ENCODE results near the gene NHLRC3. TPM values are rescaled to one million over a fixed set of nuclear protein-coding genes. Genes with fewer than 3 reads are reported as not detected.

NHLRC3 gene
- total RNA-seq, 1 donor: 26.4 TPM

GRCh38 chr13:39020853-39021462 lies 17.3 kb upstream of the NHLRC3 start:
- TF ChIP-seq, protein P1, sequence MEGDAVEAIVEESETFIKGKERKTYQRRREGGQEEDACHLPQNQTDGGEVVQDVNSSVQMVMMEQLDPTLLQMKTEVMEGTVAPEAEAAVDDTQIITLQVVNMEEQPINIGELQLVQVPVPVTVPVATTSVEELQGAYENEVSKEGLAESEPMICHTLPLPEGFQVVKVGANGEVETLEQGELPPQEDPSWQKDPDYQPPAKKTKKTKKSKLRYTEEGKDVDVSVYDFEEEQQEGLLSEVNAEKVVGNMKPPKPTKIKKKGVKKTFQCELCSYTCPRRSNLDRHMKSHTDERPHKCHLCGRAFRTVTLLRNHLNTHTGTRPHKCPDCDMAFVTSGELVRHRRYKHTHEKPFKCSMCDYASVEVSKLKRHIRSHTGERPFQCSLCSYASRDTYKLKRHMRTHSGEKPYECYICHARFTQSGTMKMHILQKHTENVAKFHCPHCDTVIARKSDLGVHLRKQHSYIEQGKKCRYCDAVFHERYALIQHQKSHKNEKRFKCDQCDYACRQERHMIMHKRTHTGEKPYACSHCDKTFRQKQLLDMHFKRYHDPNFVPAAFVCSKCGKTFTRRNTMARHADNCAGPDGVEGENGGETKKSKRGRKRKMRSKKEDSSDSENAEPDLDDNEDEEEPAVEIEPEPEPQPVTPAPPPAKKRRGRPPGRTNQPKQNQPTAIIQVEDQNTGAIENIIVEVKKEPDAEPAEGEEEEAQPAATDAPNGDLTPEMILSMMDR (IDR thresholded peaks at IDR 0.05; ENCODE audit: extremely low read depth, low read depth, low read length): no peak
- Histone ChIP-seq H4K20me1 (ENCODE audit: insufficient read depth, low read length) (no peaks in the 10 kb centered on the region), H3K27ac (ENCODE audit: low read depth, low read length) (no peak overlapping the region), H3K9me3 (ENCODE audit: low read depth, low read length) (no peaks in the 10 kb centered on the region), H3K4me2 (ENCODE audit: insufficient read depth, low read length) (no peak overlapping the region), H3K79me2 (ENCODE audit: insufficient read depth, low read length) (no peaks in the 10 kb centered on the region), H2AFZ (ENCODE audit: low read length) (no peak overlapping the region), H3K4me1 (ENCODE audit: insufficient read depth, low read length) (no peaks in the 10 kb centered on the region), H3K4me3 (ENCODE audit: insufficient read depth, low read length) (no peak overlapping the region), H3K27me3 (ENCODE audit: insufficient read depth, low read length) (no peaks in the 10 kb centered on the region), H3K36me3 (ENCODE audit: insufficient read depth, low read length) (peaks cover 30% of the 10 kb centered on the region)
- DNase-seq (ENCODE audit: insufficient read length, low spot score, missing footprints): no peak

DNA sequence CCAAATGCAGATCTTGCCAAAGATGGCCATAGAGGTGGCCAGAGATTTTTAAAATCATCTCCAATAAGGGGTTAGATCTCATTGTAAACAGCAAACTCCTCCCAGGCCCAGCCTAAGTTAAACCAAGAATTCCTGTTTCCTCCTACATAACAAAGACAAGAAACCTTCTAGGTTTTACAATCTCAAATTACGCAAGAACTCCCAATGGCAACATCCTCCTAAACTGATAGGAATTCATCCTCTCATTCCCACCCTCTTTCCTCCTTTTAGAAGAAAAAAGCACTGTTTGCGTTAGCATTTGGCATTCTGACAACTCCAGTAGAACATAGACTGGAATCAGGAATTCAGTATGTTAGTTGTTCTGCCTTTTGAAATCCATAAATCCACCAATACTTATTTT lies 14.9 kb upstream of the NHLRC3 start:
- no peaks in the 10 kb centered on the region for H3K27me3 ChIP-seq (ENCODE audit: insufficient read depth, low read length)
- H3K9me3 ChIP-seq (ENCODE audit: low read depth, low read length): no peaks in the 10 kb centered on the region
- no peak overlapping the region for H3K27ac ChIP-seq (ENCODE audit: low read depth, low read length)
- H4K20me1 ChIP-seq (ENCODE audit: insufficient read depth, low read length): no peaks in the 10 kb centered on the region
- no peak overlapping the region for H3K4me3 ChIP-seq (ENCODE audit: insufficient read depth, low read length)
- TF ChIP-seq, protein P1 (IDR thresholded peaks at IDR 0.05; ENCODE audit: extremely low read depth, low read depth, low read length): no peak
- H3K4me1 ChIP-seq (ENCODE audit: insufficient read depth, low read length): no peaks in the 10 kb centered on the region
- no peak overlapping the region for H2AFZ ChIP-seq (ENCODE audit: low read length)
- peaks cover 36% of the 10 kb centered on the region for H3K36me3 ChIP-seq (ENCODE audit: insufficient read depth, low read length)
- no peak for DNase-seq (ENCODE audit: insufficient read length, low spot score, missing footprints)
- no peak overlapping the region for H3K4me2 ChIP-seq (ENCODE audit: insufficient read depth, low read length)
- no peaks in the 10 kb centered on the region for H3K79me2 ChIP-seq (ENCODE audit: insufficient read depth, low read length)

DNA sequence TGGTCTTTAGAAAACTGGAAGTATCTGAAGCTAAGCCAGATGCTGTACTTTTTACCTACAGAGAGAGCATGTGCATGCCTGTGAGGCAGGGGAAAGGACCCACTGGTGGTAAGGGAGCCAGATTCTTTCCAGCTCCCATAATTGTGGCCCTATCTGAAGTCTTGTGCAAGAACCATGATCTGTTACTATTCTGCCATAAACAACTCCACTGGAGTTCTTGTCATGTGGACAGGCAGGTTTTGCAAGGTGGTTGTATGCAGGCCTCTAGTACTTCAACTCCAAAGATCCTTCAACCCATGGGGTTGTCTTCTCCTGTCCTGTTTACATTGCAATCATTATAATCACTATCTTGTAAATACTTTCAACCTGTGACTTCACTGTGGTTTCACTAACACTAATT lies 14.5 kb upstream of the NHLRC3 start:
- DNase-seq (ENCODE audit: insufficient read length, low spot score, missing footprints): no peak
- no peaks in the 10 kb centered on the region for H3K9me3 ChIP-seq (ENCODE audit: low read depth, low read length)
- no peaks in the 10 kb centered on the region for H3K79me2 ChIP-seq (ENCODE audit: insufficient read depth, low read length)
- H3K27ac ChIP-seq (ENCODE audit: low read depth, low read length): no peak overlapping the region
- H3K27me3 ChIP-seq (ENCODE audit: insufficient read depth, low read length): no peaks in the 10 kb centered on the region
- TF ChIP-seq, protein P1 (IDR thresholded peaks at IDR 0.05; ENCODE audit: extremely low read depth, low read depth, low read length): no peak
- peaks cover 40% of the 10 kb centered on the region for H3K36me3 ChIP-seq (ENCODE audit: insufficient read depth, low read length)
- H2AFZ ChIP-seq (ENCODE audit: low read length): no peak overlapping the region
- H3K4me2 ChIP-seq (ENCODE audit: insufficient read depth, low read length): no peak overlapping the region
- no peak overlapping the region for H3K4me3 ChIP-seq (ENCODE audit: insufficient read depth, low read length)
- H4K20me1 ChIP-seq (ENCODE audit: insufficient read depth, low read length): no peaks in the 10 kb centered on the region
- no peaks in the 10 kb centered on the region for H3K4me1 ChIP-seq (ENCODE audit: insufficient read depth, low read length)

DNA sequence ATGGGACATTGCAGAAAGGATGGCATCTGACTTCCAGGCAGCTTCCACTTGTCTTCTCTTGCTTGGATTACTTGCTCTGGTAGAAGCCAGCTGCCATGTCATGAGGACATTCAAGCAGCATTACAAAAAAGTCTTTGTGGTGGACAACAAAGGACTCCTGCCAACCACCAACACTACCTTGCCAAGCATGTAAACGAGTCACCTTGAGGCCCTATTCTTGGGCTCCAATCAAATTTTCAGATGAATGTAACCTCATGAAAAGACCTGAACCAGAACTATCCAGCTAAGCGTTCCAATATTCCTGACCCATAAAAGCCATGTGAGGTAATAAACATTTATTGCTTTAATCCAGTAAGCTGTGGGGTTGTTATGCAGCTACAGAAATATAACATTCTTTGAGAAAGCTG lies 12.8 kb upstream of the NHLRC3 start:
- Histone ChIP-seq H3K4me3 (ENCODE audit: insufficient read depth, low read length) (no peak overlapping the region), H3K27me3 (ENCODE audit: insufficient read depth, low read length) (no peaks in the 10 kb centered on the region), H3K4me2 (ENCODE audit: insufficient read depth, low read length) (no peak overlapping the region), H3K27ac (ENCODE audit: low read depth, low read length) (no peak overlapping the region), H3K36me3 (ENCODE audit: insufficient read depth, low read length) (peaks cover 41% of the 10 kb centered on the region), H3K9me3 (ENCODE audit: low read depth, low read length) (no peaks in the 10 kb centered on the region), H3K79me2 (ENCODE audit: insufficient read depth, low read length) (no peaks in the 10 kb centered on the region), H3K4me1 (ENCODE audit: insufficient read depth, low read length) (no peaks in the 10 kb centered on the region), H4K20me1 (ENCODE audit: insufficient read depth, low read length) (no peaks in the 10 kb centered on the region), H2AFZ (ENCODE audit: low read length) (no peak overlapping the region)
- TF ChIP-seq, protein P1 (IDR thresholded peaks at IDR 0.05; ENCODE audit: extremely low read depth, low read depth, low read length): no peak
- no peak for DNase-seq (ENCODE audit: insufficient read length, low spot score, missing footprints)
